Amygdala (tissue), 56 donors: Measurements from ENCODE around the gene STEAP2.
"Not testable (repeated sequence)": the region's sequence is repeated elsewhere in the genome, so short reads cannot be mapped to it uniquely, and the experiment has no call there.

Source experiments
- DNase-seq, 56 donors: peaks; one replicate each; lab custom pipeline; 2025; lab: John Stamatoyannopoulos, UW

STEAP2 gene

GRCh38 chr7:90211391-90212148 is at the start of gene STEAP2:
Gene STEAP2 (plus strand): TSS chr7:90211740. CDS start chr7:90225083, 13,343 bp downstream.
- DNase-seq, result peak in 53 of 56 donors; percentile 5 to 84 (median 66)

GRCh38 chr7:90163534-90163933 is 48.0 kb upstream of the STEAP2 start:
- no peak for DNase-seq

GRCh38 chr7:90165724-90166123 is 45.8 kb upstream of the STEAP2 start:
- no peak for DNase-seq

- no peak for DNase-seq
These were observed 45.4 kb upstream of the STEAP2 start for GRCh38 chr7:90166153-90166552.

- no peak for DNase-seq
These were observed 44.2 kb upstream of the STEAP2 start for GRCh38 chr7:90167361-90167760.

- no peak for DNase-seq
These were observed 41.6 kb upstream of the STEAP2 start for GRCh38 chr7:90169891-90170290.

GRCh38 chr7:90172121-90172520 is 39.4 kb upstream of the STEAP2 start:
- no peak for DNase-seq

- no peak for DNase-seq
These were observed 38.9 kb upstream of the STEAP2 start for GRCh38 chr7:90172624-90173023.

- no peak for DNase-seq
These were observed 38.3 kb upstream of the STEAP2 start for GRCh38 chr7:90173127-90173844.

- no peak for DNase-seq
These were observed 35.9 kb upstream of the STEAP2 start for GRCh38 chr7:90175667-90176066.

GRCh38 chr7:90176195-90176594 is 35.3 kb upstream of the STEAP2 start:
- DNase-seq, result no peak

- DNase-seq, result no peak
These were observed 33.4 kb upstream of the STEAP2 start for GRCh38 chr7:90178166-90178565.

GRCh38 chr7:90178679-90179278 is 32.8 kb upstream of the STEAP2 start:
- DNase-seq, result no peak

GRCh38 chr7:90180011-90180585 is 31.4 kb upstream of the STEAP2 start:
- DNase-seq, result no peak

- no peak for DNase-seq
These were observed 30.9 kb upstream of the STEAP2 start for GRCh38 chr7:90180649-90181048.

GRCh38 chr7:90181485-90181884 is 30.1 kb upstream of the STEAP2 start:
- no peak for DNase-seq

- DNase-seq, result not testable (repeated sequence)
These were observed 25.2 kb upstream of the STEAP2 start for GRCh38 chr7:90186290-90186689.

- DNase-seq, result no peak
These were observed 24.0 kb upstream of the STEAP2 start for GRCh38 chr7:90187507-90188050.

GRCh38 chr7:90188281-90188680 is 23.3 kb upstream of the STEAP2 start:
- DNase-seq, result no peak

- no peak for DNase-seq
These were observed 20.5 kb upstream of the STEAP2 start for GRCh38 chr7:90190995-90191394.

- DNase-seq, result no peak
These were observed 19.9 kb upstream of the STEAP2 start for GRCh38 chr7:90191648-90192047.
